GM20000 (cell line): Measurements from ENCODE around the gene DIP2C.
"Not testable (repeated sequence)": the region's sequence is repeated elsewhere in the genome, so short reads cannot be mapped to it uniquely, and the experiment has no call there.

ENCODE experiments used
- DNase-seq: peaks from one replicate; pipeline ENCODE4 v3.0.0; 2012; ENCODE audit warnings: low spot score
- CTCF ChIP-seq: IDR thresholded peaks from 2 replicates; pipeline ENCODE4 v1.5.1; 2012; ENCODE audit warnings: mild to moderate bottlenecking, control low read depth; ENCODE audit errors: extremely low read depth, missing control alignments

The DIP2C gene

GRCh38 chr10:482051-482501, 207.4 kb downstream of the DIP2C start:
- TF ChIP-seq CTCF: no peak
- no peak for DNase-seq

GRCh38 chr10:481628-482027, 207.8 kb downstream of the DIP2C start:
- TF ChIP-seq CTCF: no peak
- no peak for DNase-seq

GRCh38 chr10:480928-481552, 208.4 kb downstream of the DIP2C start:
- DNase-seq: no peak
- TF ChIP-seq CTCF: no peak

- no peak for TF ChIP-seq CTCF
- DNase-seq: no peak
Measured at GRCh38 chr10:480498-480927, 209.0 kb downstream of the DIP2C start.

- not testable (repeated sequence) for DNase-seq
Measured at GRCh38 chr10:479706-480497, 209.6 kb downstream of the DIP2C start.

GRCh38 chr10:478471-479245, 210.8 kb downstream of the DIP2C start:
- no peak for DNase-seq
- no peak for TF ChIP-seq CTCF

GRCh38 chr10:477620-478019, 211.8 kb downstream of the DIP2C start:
- no peak for DNase-seq
- no peak for TF ChIP-seq CTCF
